MM.1S (cell line): ENCODE data around the gene SNX27.
A peak's percentile ranks its signal among the peaks of the same experiment; 100 is the strongest.

Experiments used
- DNase-seq: peaks from one replicate; pipeline ENCODE4 v3.0.0-alpha.2; 2015
- H2AFZ ChIP-seq: fragments of 300-600 bp; sonication (generic); 2 replicates; pipeline ENCODE4 v1.6.0; 2016; ENCODE audit warnings: antibody characterized with exemption, low read length
- H3F3A ChIP-seq: fragments of 300-600 bp; sonication (generic); 2 replicates; pipeline ENCODE4 v1.6.1; 2016; ENCODE audit warnings: mild to moderate bottlenecking, antibody characterized with exemption, low read length, moderate library complexity, mixed read lengths; ENCODE audit not compliant: insufficient read depth
- H3K27ac ChIP-seq: fragments of 300-600 bp; sonication (generic); 2 replicates; pipeline ENCODE4 v1.5.1; 2016; ENCODE audit warnings: mild to moderate bottlenecking, low read length
- H3K27me3 ChIP-seq: fragments of 300-600 bp; sonication (generic); replicated peaks from 2 replicates; pipeline ENCODE4 v1.6.0; 2016; ENCODE audit warnings: low read length; ENCODE audit not compliant: insufficient read depth
- H3K36me3 ChIP-seq: fragments of 300-600 bp; sonication (generic); replicated peaks from 2 replicates; pipeline ENCODE4 v1.6.1; 2016; ENCODE audit warnings: mild to moderate bottlenecking, low read length, mixed read lengths; ENCODE audit not compliant: insufficient read depth
- H3K4me1 ChIP-seq: fragments of 300-600 bp; sonication (generic); 2 replicates; pipeline ENCODE4 v1.6.1; 2016; ENCODE audit warnings: low read length, mixed read lengths
- H3K4me2 ChIP-seq: fragments of 300-600 bp; sonication (generic); 2 replicates; pipeline ENCODE4 v1.6.0; 2016; ENCODE audit warnings: low read depth, low read length
- H3K4me3 ChIP-seq: fragments of 300-600 bp; sonication (generic); 2 replicates; pipeline ENCODE4 v1.5.1; 2016; ENCODE audit warnings: low read length, mixed read lengths
- H3K79me2 ChIP-seq: fragments of 300-600 bp; sonication (generic); 2 replicates; pipeline ENCODE4 v1.6.1; 2016; ENCODE audit warnings: mixed run types, low read length, mixed read lengths
- H3K9ac ChIP-seq: fragments of 300-600 bp; sonication (generic); 2 replicates; pipeline ENCODE4 v1.6.1; 2016; ENCODE audit warnings: low read length, mixed read lengths
- H3K9me2 ChIP-seq: fragments of 300-600 bp; sonication (generic); replicated peaks from 2 replicates; pipeline ENCODE4 v1.6.1; 2016; ENCODE audit warnings: mild to moderate bottlenecking, low read length, mixed read lengths; ENCODE audit not compliant: insufficient read depth
- H3K9me3 ChIP-seq: fragments of 300-600 bp; sonication (generic); replicated peaks from 2 replicates; pipeline ENCODE4 v1.6.1; 2016; ENCODE audit warnings: mild to moderate bottlenecking, low read length, mixed read lengths; ENCODE audit not compliant: insufficient read depth
- H4K20me1 ChIP-seq: fragments of 300-600 bp; sonication (generic); 2 replicates; pipeline ENCODE4 v1.6.1; 2016; ENCODE audit warnings: mild to moderate bottlenecking, low read length, moderate library complexity, mixed read lengths; ENCODE audit not compliant: insufficient read depth
- EZH2 ChIP-seq: fragments of 300-600 bp; sonication (generic); optimal IDR thresholded peaks from 2 replicates; pipeline ENCODE3; 2017; ENCODE audit warnings: low read depth, mild to moderate bottlenecking, antibody characterized with exemption, low read length, mixed read lengths
- EZH2phosphoT487 ChIP-seq: fragments of 300-600 bp; sonication (generic); IDR thresholded peaks from 2 replicates; pipeline ENCODE4 v1.6.1; 2018; ENCODE audit warnings: antibody characterized with exemption, low read length
- TF ChIP-seq, protein P1 (sequence below): fragments of 300-600 bp; sonication (generic); IDR thresholded peaks from 2 replicates; pipeline ENCODE4 v1.5.1; 2016; ENCODE audit warnings: antibody characterized with exemption, low read length, mixed read lengths

SNX27 gene

DNA sequence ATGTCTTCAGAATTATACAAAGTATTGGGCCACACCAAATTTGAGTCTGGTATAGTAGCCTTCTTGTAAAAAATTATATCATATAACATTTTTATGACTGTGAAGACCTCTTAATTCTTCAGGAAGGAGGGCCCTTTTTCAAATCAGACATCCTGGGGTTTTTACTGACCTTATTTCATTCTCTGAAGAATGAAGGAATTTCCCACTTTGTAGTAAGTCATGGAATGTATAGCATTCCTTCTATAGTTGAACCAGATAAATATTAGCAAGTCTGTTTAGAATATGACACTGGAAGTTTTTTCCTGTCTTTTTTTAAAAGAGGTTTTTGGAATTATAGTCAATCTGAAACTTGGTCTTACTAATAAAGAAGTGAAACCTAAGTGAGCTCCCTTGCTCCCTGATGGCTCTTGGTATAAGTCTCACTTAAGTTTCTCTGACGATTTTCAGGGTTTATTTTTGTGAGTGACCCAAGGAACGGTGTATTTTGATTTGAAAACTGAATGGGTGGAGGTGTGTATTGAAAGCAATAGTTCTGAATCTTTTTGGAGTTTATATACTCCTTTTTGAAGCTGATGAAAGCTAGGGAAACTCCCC, 23.7 kb downstream of the SNX27 start:
- peak; percentile 50 for DNase-seq
- H3K9me2 ChIP-seq = no peaks in the 10 kb centered on the region
- no peaks in the 10 kb centered on the region for H3K36me3 ChIP-seq
- no peaks in the 10 kb centered on the region for H3K27me3 ChIP-seq
- H3K9me3 ChIP-seq = no peaks in the 10 kb centered on the region
- peak overlapping the region; percentile 30; the same call in 1 of the 2 replicates for H3K27ac ChIP-seq
- H3F3A ChIP-seq = peaks cover 12% of the 10 kb centered on the region
- H3K4me1 ChIP-seq = peaks cover 42% of the 10 kb centered on the region
- H3K9ac ChIP-seq = no peak overlapping the region
- no peaks in the 10 kb centered on the region for H4K20me1 ChIP-seq
- TF ChIP-seq, protein P1, sequence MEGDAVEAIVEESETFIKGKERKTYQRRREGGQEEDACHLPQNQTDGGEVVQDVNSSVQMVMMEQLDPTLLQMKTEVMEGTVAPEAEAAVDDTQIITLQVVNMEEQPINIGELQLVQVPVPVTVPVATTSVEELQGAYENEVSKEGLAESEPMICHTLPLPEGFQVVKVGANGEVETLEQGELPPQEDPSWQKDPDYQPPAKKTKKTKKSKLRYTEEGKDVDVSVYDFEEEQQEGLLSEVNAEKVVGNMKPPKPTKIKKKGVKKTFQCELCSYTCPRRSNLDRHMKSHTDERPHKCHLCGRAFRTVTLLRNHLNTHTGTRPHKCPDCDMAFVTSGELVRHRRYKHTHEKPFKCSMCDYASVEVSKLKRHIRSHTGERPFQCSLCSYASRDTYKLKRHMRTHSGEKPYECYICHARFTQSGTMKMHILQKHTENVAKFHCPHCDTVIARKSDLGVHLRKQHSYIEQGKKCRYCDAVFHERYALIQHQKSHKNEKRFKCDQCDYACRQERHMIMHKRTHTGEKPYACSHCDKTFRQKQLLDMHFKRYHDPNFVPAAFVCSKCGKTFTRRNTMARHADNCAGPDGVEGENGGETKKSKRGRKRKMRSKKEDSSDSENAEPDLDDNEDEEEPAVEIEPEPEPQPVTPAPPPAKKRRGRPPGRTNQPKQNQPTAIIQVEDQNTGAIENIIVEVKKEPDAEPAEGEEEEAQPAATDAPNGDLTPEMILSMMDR = no peak
- no peak for TF ChIP-seq EZH2phosphoT487
- no peak overlapping the region for H2AFZ ChIP-seq
- H3K4me3 ChIP-seq = 0 out of 2 replicates have a peak overlapping the region, but pooled peaks have one; percentile 0
- no peaks in the 10 kb centered on the region for H3K79me2 ChIP-seq
- H3K4me2 ChIP-seq = peak overlapping the region; percentile 7; the same call in 1 of the 2 replicates

DNA sequence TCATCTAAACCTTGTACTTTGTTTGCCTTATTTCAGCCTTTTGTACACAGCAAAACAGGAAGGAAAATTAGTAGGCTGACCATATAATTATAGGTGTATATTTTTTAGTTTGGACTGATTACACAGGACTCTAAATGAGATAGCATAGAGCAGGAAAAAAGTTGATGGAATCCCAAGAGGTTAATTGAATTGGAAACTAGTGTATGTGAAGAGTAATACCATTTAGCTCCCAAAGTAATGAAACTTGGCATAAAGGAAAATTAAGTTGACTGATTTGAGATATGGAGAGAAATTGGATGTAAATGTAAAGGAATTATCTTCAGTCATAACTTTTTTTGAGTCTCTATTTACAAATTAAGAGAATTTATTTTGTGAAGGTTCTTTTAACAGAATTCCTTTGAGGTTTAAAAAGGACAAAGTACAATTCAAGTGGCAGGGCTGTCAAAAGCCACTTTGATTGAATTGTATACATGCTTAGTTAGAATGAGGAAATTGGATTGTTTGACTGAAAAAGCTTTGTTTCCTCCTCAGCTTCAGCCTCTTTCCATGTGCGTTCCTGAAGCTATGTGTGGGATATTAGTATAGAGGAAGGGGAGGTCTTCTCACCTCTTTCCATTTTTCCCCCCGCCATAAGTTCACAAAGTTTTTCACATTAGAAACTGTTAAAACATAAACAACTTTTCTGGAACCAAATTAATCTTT, 26.4 kb downstream of the SNX27 start:
- H3K9ac ChIP-seq = no peak overlapping the region
- no peak overlapping the region; the same call in 1 of the 2 replicates for H3K27ac ChIP-seq
- no peak overlapping the region for H3K4me3 ChIP-seq
- peaks cover 12% of the 10 kb centered on the region for H3F3A ChIP-seq
- H3K27me3 ChIP-seq = no peaks in the 10 kb centered on the region
- H3K9me3 ChIP-seq = no peaks in the 10 kb centered on the region
- no peaks in the 10 kb centered on the region for H3K79me2 ChIP-seq
- no peaks in the 10 kb centered on the region for H4K20me1 ChIP-seq
- no peaks in the 10 kb centered on the region for H3K36me3 ChIP-seq
- no peaks in the 10 kb centered on the region for H3K9me2 ChIP-seq
- H2AFZ ChIP-seq = no peak overlapping the region
- H3K4me1 ChIP-seq = peaks cover 49% of the 10 kb centered on the region
- DNase-seq = no peak
- TF ChIP-seq EZH2 (no peak), EZH2phosphoT487 (no peak)
- TF ChIP-seq, protein P1 = no peak
- H3K4me2 ChIP-seq = peak overlapping the region; percentile 59

DNA sequence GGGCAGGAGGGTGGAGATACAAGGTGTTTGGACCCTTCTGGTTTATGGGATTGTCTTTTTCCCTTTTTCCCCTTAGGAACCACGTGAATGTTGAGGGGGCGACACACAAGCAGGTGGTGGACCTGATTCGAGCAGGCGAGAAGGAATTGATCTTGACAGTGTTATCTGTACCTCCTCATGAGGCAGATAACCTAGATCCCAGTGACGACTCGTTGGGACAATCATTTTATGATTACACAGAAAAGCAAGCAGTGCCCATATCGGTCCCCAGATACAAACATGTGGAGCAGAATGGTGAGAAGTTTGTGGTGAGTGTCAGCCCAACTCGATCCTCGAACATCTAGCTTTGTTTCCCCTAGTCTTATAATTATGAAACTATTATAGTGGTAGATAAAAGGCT, 27.0 kb downstream of the SNX27 start:
- Histone ChIP-seq H3K9me3 (no peaks in the 10 kb centered on the region), H3K4me2 (peak overlapping the region; percentile 59), H2AFZ (no peak overlapping the region), H3F3A (peaks cover 12% of the 10 kb centered on the region), H3K9ac (no peak overlapping the region; the same call in 1 of the 2 replicates), H3K27ac (peak overlapping the region; percentile 1; the same call in 1 of the 2 replicates), H3K36me3 (no peaks in the 10 kb centered on the region), H3K79me2 (no peaks in the 10 kb centered on the region), H4K20me1 (no peaks in the 10 kb centered on the region), H3K4me3 (peak overlapping the region; percentile 22), H3K4me1 (peaks cover 49% of the 10 kb centered on the region), H3K27me3 (no peaks in the 10 kb centered on the region), H3K9me2 (no peaks in the 10 kb centered on the region)
- DNase-seq = no peak
- TF ChIP-seq EZH2 = no peak
- TF ChIP-seq, protein P1 = no peak
